Neural cell (in vitro differentiated cells): ENCODE data around the gene PDE4D. TPM values are rescaled to one million over a fixed set of nuclear protein-coding genes. Genes with fewer than 3 reads are reported as not detected.

Experiments used
- H2AFZ ChIP-seq: fragments of 200-600, 300-800 bp; sonication (generic), shearing (Covaris generic); 2 replicates; pipeline ENCODE4 v1.6.0; 2014; ENCODE audit warnings: low read depth, mild to moderate bottlenecking, antibody characterized with exemption, low read length, moderate library complexity
- H3F3A ChIP-seq: fragments of 200-600 bp; shearing (Covaris generic); 2 replicates; pipeline ENCODE4 v1.6.1; 2016; ENCODE audit warnings: mild to moderate bottlenecking, moderate library complexity, mixed read lengths, antibody characterized with exemption, low read length; ENCODE audit not compliant: insufficient read depth, poor library complexity, severe bottlenecking
- H3K27ac ChIP-seq: fragments of 200-600, 300-800 bp; sonication (generic), shearing (Covaris generic); 2 replicates; pipeline ENCODE4 v1.5.1; 2014; ENCODE audit warnings: mild to moderate bottlenecking, low read length, moderate library complexity
- H3K27me3 ChIP-seq: fragments of 300-800, 200-600 bp; sonication (generic), shearing (Covaris generic); 2 replicates; pipeline ENCODE4 v1.6.0; 2014; ENCODE audit warnings: mild to moderate bottlenecking, low read depth, low read length, moderate library complexity; ENCODE audit not compliant: insufficient read depth
- H3K36me3 ChIP-seq: fragments of 300-800, 200-600 bp; sonication (generic), shearing (Covaris generic); 2 replicates; pipeline ENCODE4 v1.5.1; 2014; ENCODE audit warnings: mild to moderate bottlenecking, antibody characterized with exemption, low read length, moderate library complexity; ENCODE audit not compliant: insufficient read depth
- H3K4me2 ChIP-seq: fragments of 300-800, 200-600 bp; sonication (generic), shearing (Covaris generic); 2 replicates; pipeline ENCODE4 v1.6.0; 2014; ENCODE audit warnings: mild to moderate bottlenecking, low read length
- H3K4me3 ChIP-seq: fragments of 300-800, 200-600 bp; sonication (generic), shearing (Covaris generic); 2 replicates; pipeline ENCODE4 v1.5.1; 2014; ENCODE audit warnings: mild to moderate bottlenecking, low read length, moderate library complexity
- H3K79me2 ChIP-seq: fragments of 200-600 bp; shearing (Covaris generic); replicated peaks from 2 replicates; pipeline ENCODE4 v1.6.0; 2014; ENCODE audit warnings: mild to moderate bottlenecking, low read length, moderate library complexity; ENCODE audit not compliant: insufficient read depth
- H3K9ac ChIP-seq: fragments of 300-800, 200-600 bp; sonication (generic), shearing (Covaris generic); 2 replicates; pipeline ENCODE4 v1.6.1; 2016; ENCODE audit warnings: mild to moderate bottlenecking, low read length, mixed read lengths
- H3K9me2 ChIP-seq: fragments of 200-600 bp; shearing (Covaris generic); 2 replicates; pipeline ENCODE4 v1.6.1; 2016; ENCODE audit warnings: mild to moderate bottlenecking, low read length, mixed read lengths; ENCODE audit not compliant: insufficient read depth
- H3K9me3 ChIP-seq: fragments of 200-600, 300-800 bp; sonication (generic), shearing (Covaris generic); 2 replicates; pipeline ENCODE4 v1.6.1; 2016; ENCODE audit warnings: mild to moderate bottlenecking, mixed run types, low read length, moderate library complexity, mixed read lengths
- H4K20me1 ChIP-seq: fragments of 200-600 bp; shearing (Covaris generic); 2 replicates; pipeline ENCODE4 v1.6.1; 2016; ENCODE audit warnings: mild to moderate bottlenecking, mixed run types; ENCODE audit not compliant: insufficient read depth
- CTCF ChIP-seq: fragments of 450-650 bp; IDR thresholded peaks from 2 replicates; pipeline ENCODE4 v1.5.1; 2014; ENCODE audit warnings: antibody characterized with exemption, mild to moderate bottlenecking, moderate library complexity; ENCODE audit not compliant: poor library complexity, severe bottlenecking
- EP300 ChIP-seq: fragments of 450-650 bp; conservative IDR thresholded peaks from 2 replicates; pipeline ENCODE4 v1.6.1; 2014; ENCODE audit warnings: antibody characterized with exemption, mild to moderate bottlenecking, moderate library complexity; ENCODE audit not compliant: poor library complexity, severe bottlenecking
- EZH2 ChIP-seq: fragments of 200-600, 300-800 bp; shearing (Covaris generic), sonication (generic); IDR thresholded peaks from 2 replicates; pipeline ENCODE4 v1.6.1; 2014; ENCODE audit warnings: antibody characterized with exemption, low read length, borderline replicate concordance, mild to moderate bottlenecking; ENCODE audit not compliant: insufficient read depth, poor library complexity, severe bottlenecking
- MXI1 ChIP-seq: fragments of 450-650 bp; conservative IDR thresholded peaks from 2 replicates; pipeline ENCODE4 v1.6.1; 2014; ENCODE audit warnings: antibody characterized with exemption, mild to moderate bottlenecking; ENCODE audit not compliant: poor library complexity, severe bottlenecking
- POLR2AphosphoS5 ChIP-seq: IDR thresholded peaks from 2 replicates; pipeline ENCODE4 v1.6.1; 2012
- RAD21 ChIP-seq: fragments of 450-650 bp; conservative IDR thresholded peaks from 2 replicates; pipeline ENCODE4 v1.6.1; 2014; ENCODE audit warnings: antibody characterized with exemption, mild to moderate bottlenecking, moderate library complexity
- REST ChIP-seq: IDR thresholded peaks from 2 replicates; pipeline ENCODE4 v1.6.1; 2012; ENCODE audit warnings: borderline replicate concordance
- SMC3 ChIP-seq: fragments of 450-650 bp; conservative IDR thresholded peaks from 2 replicates; pipeline ENCODE4 v1.6.1; 2014; ENCODE audit warnings: antibody characterized with exemption, mild to moderate bottlenecking, moderate library complexity; ENCODE audit not compliant: poor library complexity
- TAF1 ChIP-seq: IDR thresholded peaks from 2 replicates; pipeline ENCODE4 v1.6.1; 2012; ENCODE audit warnings: low read depth
- polyA plus RNA-seq: library from polyadenylated mRNA; depleted of rRNA; stranded (reverse); fragments of >200 nt; gene quantifications from 2 replicates; pipeline ENCODE4 v1.2.3, GENCODE V29; 2014

PDE4D gene
- polyA plus RNA-seq, 1 donor from 2014 or later = 42.8 TPM

GRCh38 chr5:59559323-59559722, 334.2 kb downstream of the PDE4D start:
- H3K4me2 ChIP-seq = no peak overlapping the region
- H2AFZ ChIP-seq = no peak overlapping the region
- H3K79me2 ChIP-seq = no peaks in the 10 kb centered on the region
- H3K4me3 ChIP-seq = no peak overlapping the region
- no peaks in the 10 kb centered on the region for H3K9me3 ChIP-seq
- H3K9me2 ChIP-seq = no peaks in the 10 kb centered on the region
- TF ChIP-seq TAF1 = no peak
- H3F3A ChIP-seq = no peaks in the 10 kb centered on the region
- no peak overlapping the region for H3K9ac ChIP-seq
- H3K36me3 ChIP-seq = no peaks in the 10 kb centered on the region
- no peaks in the 10 kb centered on the region for H3K27me3 ChIP-seq
- H3K27ac ChIP-seq = no peak overlapping the region
- H4K20me1 ChIP-seq = no peaks in the 10 kb centered on the region

GRCh38 chr5:59558501-59558900, 335.0 kb downstream of the PDE4D start:
- H3K27me3 ChIP-seq = no peaks in the 10 kb centered on the region
- H3K4me2 ChIP-seq = no peak overlapping the region
- no peak overlapping the region for H3K27ac ChIP-seq
- no peaks in the 10 kb centered on the region for H4K20me1 ChIP-seq
- H3K36me3 ChIP-seq = no peaks in the 10 kb centered on the region
- H3K9me3 ChIP-seq = no peaks in the 10 kb centered on the region
- H3K9ac ChIP-seq = no peak overlapping the region
- H2AFZ ChIP-seq = no peak overlapping the region
- no peaks in the 10 kb centered on the region for H3K79me2 ChIP-seq
- H3K9me2 ChIP-seq = no peaks in the 10 kb centered on the region
- no peaks in the 10 kb centered on the region for H3F3A ChIP-seq
- no peak overlapping the region for H3K4me3 ChIP-seq
- TF ChIP-seq SMC3 = no peak
- no peak for TF ChIP-seq CTCF
- TF ChIP-seq TAF1 = no peak
- no peak for TF ChIP-seq EZH2
- no peak for TF ChIP-seq POLR2AphosphoS5
- no peak for TF ChIP-seq REST
- TF ChIP-seq RAD21 = no peak
- no peak for TF ChIP-seq MXI1
- no peak for TF ChIP-seq EP300

- Histone ChIP-seq H2AFZ (no peak overlapping the region), H3K9ac (no peak overlapping the region), H3K9me3 (no peaks in the 10 kb centered on the region)
Observed at GRCh38 chr5:59557572-59557971, 336.0 kb downstream of the PDE4D start.

More at GRCh38 chr5:59557572-59557971, 336.0 kb downstream of the PDE4D start:
- no peaks in the 10 kb centered on the region for H4K20me1 ChIP-seq
- TF ChIP-seq CTCF = no peak
- TF ChIP-seq TAF1 = no peak
- no peak for TF ChIP-seq POLR2AphosphoS5
- TF ChIP-seq SMC3 = no peak
- no peak for TF ChIP-seq MXI1
- no peak for TF ChIP-seq RAD21
- TF ChIP-seq EP300 = no peak
- TF ChIP-seq EZH2 = no peak
- TF ChIP-seq REST = no peak
- H3K4me3 ChIP-seq = no peak overlapping the region
- H3F3A ChIP-seq = no peaks in the 10 kb centered on the region
- H3K36me3 ChIP-seq = no peaks in the 10 kb centered on the region
- H3K27ac ChIP-seq = no peak overlapping the region
- no peaks in the 10 kb centered on the region for H3K27me3 ChIP-seq
- H3K79me2 ChIP-seq = no peaks in the 10 kb centered on the region
- no peak overlapping the region for H3K4me2 ChIP-seq
- H3K9me2 ChIP-seq = no peaks in the 10 kb centered on the region
